ENCODE data around the gene CHRNB2.

GRCh38 chr1:154550070-154550469, 17.5 kb upstream of the CHRNB2 start:
- TF ChIP-seq CEBPB (IDR thresholded peaks at IDR 0.05) (no peak), MAX (IDR thresholded peaks at IDR 0.05) (no peak), REST (IDR thresholded peaks at IDR 0.05; ENCODE audit: low read depth) (no peak), EGR1 (IDR thresholded peaks at IDR 0.05) (no peak), CREB1 (IDR thresholded peaks at IDR 0.05; ENCODE audit: low read depth) (no peak), EP300 (IDR thresholded peaks at IDR 0.05; ENCODE audit: borderline replicate concordance) (no peak), ZBTB7A (IDR thresholded peaks at IDR 0.05; ENCODE audit: low read depth) (no peak)

Measured in Ishikawa (cell line).